T-helper 22 cell (primary cell): ENCODE results near the gene SYK.
"Not testable (repeated sequence)": the region's sequence is repeated elsewhere in the genome, so short reads cannot be mapped to it uniquely, and the experiment has no call there.

Source experiments
- DNase-seq: peaks from one replicate; pipeline ENCODE4 v3.0.0-alpha.2; 2020; ENCODE audit warnings: low read depth

The SYK gene

GRCh38 chr9:90880669-90881068, 79.0 kb downstream of the SYK start:
- DNase-seq = no peak

GRCh38 chr9:90881648-90882047, 80.0 kb downstream of the SYK start:
- DNase-seq = no peak

- no peak for DNase-seq
These were observed 81.5 kb downstream of the SYK start for GRCh38 chr9:90882991-90883600.

GRCh38 chr9:90883661-90884060, 82.0 kb downstream of the SYK start:
- DNase-seq = no peak

- DNase-seq = no peak
These were observed 82.6 kb downstream of the SYK start for GRCh38 chr9:90884178-90884577.

- not testable (repeated sequence) for DNase-seq
These were observed 85.2 kb downstream of the SYK start for GRCh38 chr9:90886868-90887267.

- no peak for DNase-seq
These were observed 87.3 kb downstream of the SYK start for GRCh38 chr9:90888941-90889340.

GRCh38 chr9:90890146-90890810, 88.7 kb downstream of the SYK start:
- no peak for DNase-seq

- DNase-seq = no peak
These were observed 89.9 kb downstream of the SYK start for GRCh38 chr9:90891308-90892040.

- no peak for DNase-seq
These were observed 91.3 kb downstream of the SYK start for GRCh38 chr9:90892918-90893317.

GRCh38 chr9:90893706-90894105, 92.1 kb downstream of the SYK start:
- no peak for DNase-seq

- DNase-seq = no peak
These were observed 93.5 kb downstream of the SYK start for GRCh38 chr9:90894986-90895687.

GRCh38 chr9:90895786-90896185, 94.2 kb downstream of the SYK start:
- DNase-seq = no peak

GRCh38 chr9:90896231-90896630, 94.6 kb downstream of the SYK start:
- DNase-seq = no peak

GRCh38 chr9:90898228-90898627, 96.6 kb downstream of the SYK start:
- DNase-seq = no peak

- DNase-seq = no peak
These were observed 97.7 kb downstream of the SYK start for GRCh38 chr9:90899287-90899686.

GRCh38 chr9:90900130-90900529, 98.5 kb downstream of the SYK start:
- DNase-seq = no peak

GRCh38 chr9:90901933-90902332, 100.3 kb downstream of the SYK start:
- DNase-seq = no peak

GRCh38 chr9:90903766-90904424, 102.3 kb downstream of the SYK start:
- no peak for DNase-seq

GRCh38 chr9:90904706-90905478, 103.3 kb downstream of the SYK start:
- no peak for DNase-seq

GRCh38 chr9:90905822-90906221, 104.2 kb downstream of the SYK start:
- no peak for DNase-seq
